Caco-2 (cell line): ENCODE data around the gene ALDOA. TPM values are rescaled to one million over a fixed set of nuclear protein-coding genes. Genes with fewer than 3 reads are reported as not detected.

ENCODE experiments used
- BruUV-seq: library from RNA; stranded (reverse); fragments of 400-500 nt; replicated peaks from 2 replicates; lab custom pipeline; 2021; lab: Mats Ljungman, UMichigan
- CTCF ChIA-PET: fragments of 300-600 bp; sonication (Branson Sonifier 250); formaldehyde crosslinking; loops from one replicate; lab custom pipeline; 2022; ENCODE audit warnings: antibody characterized with exemption; lab: Charles Lee
- POLR2A ChIA-PET: fragments of 300-600 bp; sonication (Branson Sonifier 250); formaldehyde crosslinking; loops from one replicate; lab custom pipeline; 2022; ENCODE audit warnings: antibody characterized with exemption; lab: Charles Lee
- DNase-seq, 2 experiments: peaks; one replicate each; pipeline versions ENCODE4 v3.0.0 to v3.0.0-alpha.2; 2020 to 2022
- H3K27me3 ChIP-seq: replicated peaks from 2 replicates; pipeline ENCODE4 v1.6.0; 2011; ENCODE audit warnings: low read length; ENCODE audit not compliant: control insufficient read depth, insufficient read depth
- H3K36me3 ChIP-seq: 2 replicates; pipeline ENCODE4 v1.5.1; 2011; ENCODE audit warnings: low read length; ENCODE audit not compliant: control insufficient read depth, insufficient read depth
- H3K4me1 ChIP-seq: fragments of 250-450 bp; sonication (Bioruptor Pico); 2 replicates; pipeline ENCODE4 v1.5.1; 2020; ENCODE audit warnings: mild to moderate bottlenecking
- H3K4me3 ChIP-seq: 2 replicates; pipeline ENCODE4 v1.5.1; 2011; ENCODE audit warnings: low read depth, mild to moderate bottlenecking, control low read depth, low read length
- H3K9me3 ChIP-seq: fragments of 250-450 bp; sonication (Bioruptor Pico); 2 replicates; pipeline ENCODE4 v1.5.1; 2020; ENCODE audit warnings: mild to moderate bottlenecking, moderate library complexity
- H3K27ac Mint-ChIP-seq: one replicate; pipeline ENCODE4 v1.8.0; 2022; ENCODE audit warnings: mixed read lengths; ENCODE audit not compliant: unreplicated experiment
- H3K27me3 Mint-ChIP-seq: one replicate; pipeline ENCODE4 v1.8.0; 2022; ENCODE audit warnings: mixed read lengths; ENCODE audit not compliant: insufficient read depth, unreplicated experiment
- H3K36me3 Mint-ChIP-seq: one replicate; pipeline ENCODE4 v1.8.0; 2022; ENCODE audit warnings: mild to moderate bottlenecking, mixed read lengths; ENCODE audit not compliant: insufficient read depth, unreplicated experiment
- H3K4me1 Mint-ChIP-seq: one replicate; pipeline ENCODE4 v1.8.0; 2022; ENCODE audit warnings: low read depth, mixed read lengths; ENCODE audit not compliant: unreplicated experiment
- H3K4me3 Mint-ChIP-seq: one replicate; pipeline ENCODE4 v1.8.0; 2022; ENCODE audit warnings: mild to moderate bottlenecking, moderate library complexity, mixed read lengths; ENCODE audit not compliant: unreplicated experiment
- H3K9me3 Mint-ChIP-seq: one replicate; pipeline ENCODE4 v1.8.0; 2022; ENCODE audit warnings: mixed read lengths; ENCODE audit not compliant: unreplicated experiment
- intact Hi-C: fragments of 100-400 bp; cut with micrococcal nuclease; formaldehyde crosslinking; loops from one replicate; pipeline ENCODE4 v1.10.0; 2022; ENCODE audit not compliant: unreplicated experiment
- total RNA-seq: library from RNA; stranded (reverse); gene quantifications from 2 replicates; pipeline ENCODE4 v1.2.3, GENCODE V29; 2022
- TF ChIP-seq, protein P1 (sequence below), 2 experiments: fragments of 200-600 bp in 1 of 2; IDR thresholded peaks; 1 replicate in 1 of 2; 2 replicates in 1 of 2; pipeline versions ENCODE4 v1.5.1 to v1.8.0; 2011 to 2022; ENCODE audit warnings: antibody characterized with exemption in 1 of 2, control low read depth in 1 of 2, inconsistent platforms in 1 of 2, low read depth in 1 of 2, low read length in 1 of 2, mild to moderate bottlenecking in 1 of 2, moderate library complexity in 1 of 2; ENCODE audit not compliant: insufficient read depth in 1 of 2, severe bottlenecking in 1 of 2, unreplicated experiment in 1 of 2

The ALDOA gene
- total RNA-seq, 1 experiment from 2014 or later = 675 TPM

- H3K27me3 Mint-ChIP-seq = peaks cover 13% of the 10 kb centered on the region
- Histone ChIP-seq H3K4me1 (no peaks in the 10 kb centered on the region), H3K4me3 (no peak overlapping the region), H3K9me3 (no peaks in the 10 kb centered on the region), H3K27me3 (no peaks in the 10 kb centered on the region; the same call in 1 of the 2 replicates), H3K36me3 (no peaks in the 10 kb centered on the region)
- no peaks in the 10 kb centered on the region for H3K36me3 Mint-ChIP-seq
- POLR2A ChIA-PET = interaction anchor here (0.6 kb wide), 1 partner anchor 224 kb away, joined by 3 read pairs; no protein-coding TSS in a partner anchor
- no peak overlapping the region for H3K27ac Mint-ChIP-seq
- intact Hi-C loops = no loop called here
- CTCF ChIA-PET = interaction anchor here (0.5 to 1.9 kb wide), 8 partner anchors 10 to 339 kb away, joined by 3 to 7 read pairs (median 4); partner anchors contain the start of genes KCTD13, TAOK2 and TBC1D10B
- TF ChIP-seq, protein P1, sequence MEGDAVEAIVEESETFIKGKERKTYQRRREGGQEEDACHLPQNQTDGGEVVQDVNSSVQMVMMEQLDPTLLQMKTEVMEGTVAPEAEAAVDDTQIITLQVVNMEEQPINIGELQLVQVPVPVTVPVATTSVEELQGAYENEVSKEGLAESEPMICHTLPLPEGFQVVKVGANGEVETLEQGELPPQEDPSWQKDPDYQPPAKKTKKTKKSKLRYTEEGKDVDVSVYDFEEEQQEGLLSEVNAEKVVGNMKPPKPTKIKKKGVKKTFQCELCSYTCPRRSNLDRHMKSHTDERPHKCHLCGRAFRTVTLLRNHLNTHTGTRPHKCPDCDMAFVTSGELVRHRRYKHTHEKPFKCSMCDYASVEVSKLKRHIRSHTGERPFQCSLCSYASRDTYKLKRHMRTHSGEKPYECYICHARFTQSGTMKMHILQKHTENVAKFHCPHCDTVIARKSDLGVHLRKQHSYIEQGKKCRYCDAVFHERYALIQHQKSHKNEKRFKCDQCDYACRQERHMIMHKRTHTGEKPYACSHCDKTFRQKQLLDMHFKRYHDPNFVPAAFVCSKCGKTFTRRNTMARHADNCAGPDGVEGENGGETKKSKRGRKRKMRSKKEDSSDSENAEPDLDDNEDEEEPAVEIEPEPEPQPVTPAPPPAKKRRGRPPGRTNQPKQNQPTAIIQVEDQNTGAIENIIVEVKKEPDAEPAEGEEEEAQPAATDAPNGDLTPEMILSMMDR (IDR thresholded peaks at IDR 0.05; ENCODE audit: insufficient read depth in 1 of 2, low read depth in 1 of 2, low read length in 1 of 2, severe bottlenecking in 1 of 2, unreplicated experiment in 1 of 2) = no peak
- H3K9me3 Mint-ChIP-seq = no peaks in the 10 kb centered on the region
- no TSS peak for BruUV-seq
- peaks cover 7% of the 10 kb centered on the region for H3K4me1 Mint-ChIP-seq
- no peak overlapping the region for H3K4me3 Mint-ChIP-seq
- DNase-seq = no peak
Observed at GRCh38 chr16:30031477-30031918, 34.1 kb upstream of the ALDOA start.

DNA sequence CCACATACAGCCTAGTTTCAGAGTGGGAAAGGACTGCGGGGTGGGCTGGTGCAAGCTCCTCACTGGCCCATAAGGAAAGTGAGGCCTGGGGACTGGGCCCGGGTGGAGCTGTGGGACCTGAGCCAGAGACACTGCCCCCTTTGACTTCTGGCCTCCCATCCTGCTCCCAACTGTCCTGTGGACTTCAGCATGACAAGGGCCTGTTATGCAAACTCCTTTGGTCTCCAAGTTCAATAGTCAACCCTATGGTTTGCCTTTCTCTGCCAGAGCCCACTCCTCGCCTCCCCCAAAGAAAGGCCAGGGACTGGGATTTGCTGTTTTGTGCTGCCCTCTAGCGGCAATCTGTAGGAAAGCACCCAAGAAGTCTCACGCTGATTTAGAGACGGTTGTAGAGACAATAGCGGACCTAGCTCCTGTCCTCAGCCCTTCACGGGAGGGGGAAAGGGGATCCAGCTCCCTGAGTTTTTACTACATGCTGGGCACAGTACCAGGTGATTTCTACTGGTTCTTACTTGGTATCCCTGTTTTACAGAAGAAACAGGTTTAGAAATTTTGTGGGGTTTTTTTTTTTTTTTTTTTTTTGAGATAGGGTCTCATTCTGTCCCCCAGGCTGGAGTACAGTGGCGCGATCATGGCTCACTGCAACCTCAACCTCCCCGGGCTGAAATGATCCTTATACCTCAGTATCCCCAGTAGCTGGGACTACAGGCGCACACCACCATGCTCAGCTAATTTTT is 33.3 kb upstream of the ALDOA start:
- BruUV-seq = no TSS peak
- peak; percentile 68 to 72 for DNase-seq
- Mint-ChIP-seq H3K4me1 (peaks cover 7% of the 10 kb centered on the region), H3K27ac (no peak overlapping the region), H3K9me3 (no peaks in the 10 kb centered on the region), H3K4me3 (no peak overlapping the region), H3K36me3 (no peaks in the 10 kb centered on the region), H3K27me3 (peaks cover 12% of the 10 kb centered on the region)
- ChIA-PET CTCF (interaction anchor here (0.5 to 1.9 kb wide), 15 partner anchors 9 to 339 kb away, joined by 3 to 9 read pairs (median 3); partner anchors contain the start of genes KCTD13, KIF22, PAGR1 and TAOK2), POLR2A (interaction anchor here (0.7 kb wide), 1 partner anchor 88 kb away, joined by 16 read pairs; no protein-coding TSS in a partner anchor)
- intact Hi-C loops = no loop called here
- H3K27me3 ChIP-seq = no peaks in the 10 kb centered on the region; the same call in 1 of the 2 replicates
- no peak overlapping the region for H3K4me3 ChIP-seq
- no peaks in the 10 kb centered on the region for H3K9me3 ChIP-seq
- H3K4me1 ChIP-seq = no peaks in the 10 kb centered on the region
- no peaks in the 10 kb centered on the region for H3K36me3 ChIP-seq
- TF ChIP-seq, protein P1 (IDR thresholded peaks at IDR 0.05; ENCODE audit: insufficient read depth in 1 of 2, low read depth in 1 of 2, low read length in 1 of 2, severe bottlenecking in 1 of 2, unreplicated experiment in 1 of 2) = peak; percentile 70 to 85

GRCh38 chr16:30033270-30033669 is 32.3 kb upstream of the ALDOA start:
- Histone ChIP-seq H3K9me3 (no peaks in the 10 kb centered on the region), H3K4me3 (no peak overlapping the region), H3K36me3 (no peaks in the 10 kb centered on the region), H3K27me3 (no peaks in the 10 kb centered on the region; the same call in 1 of the 2 replicates), H3K4me1 (no peaks in the 10 kb centered on the region)
- ChIA-PET POLR2A (no interaction called here), CTCF (no interaction called here)
- TF ChIP-seq, protein P1 (IDR thresholded peaks at IDR 0.05; ENCODE audit: insufficient read depth in 1 of 2, low read depth in 1 of 2, low read length in 1 of 2, severe bottlenecking in 1 of 2, unreplicated experiment in 1 of 2) = no peak
- Mint-ChIP-seq H3K4me1 (no peaks in the 10 kb centered on the region), H3K27me3 (peaks cover 7% of the 10 kb centered on the region), H3K36me3 (no peaks in the 10 kb centered on the region), H3K27ac (no peak overlapping the region), H3K4me3 (no peak overlapping the region), H3K9me3 (no peaks in the 10 kb centered on the region)
- intact Hi-C loops = no loop called here
- BruUV-seq = no TSS peak
- no peak for DNase-seq
